DMS79 treated with DMSO at 0.1 percent for 48 hours (cell line): ENCODE measurements around the gene APOBEC3F.
A peak's percentile ranks its signal among the peaks of the same experiment; 100 is the strongest.
"Not testable (repeated sequence)": the region's sequence is repeated elsewhere in the genome, so short reads cannot be mapped to it uniquely, and the experiment has no call there.

Source experiments
- DNase-seq: peaks from one replicate; lab custom pipeline; 2025; lab: John Stamatoyannopoulos, UW

Gene APOBEC3F

DNA sequence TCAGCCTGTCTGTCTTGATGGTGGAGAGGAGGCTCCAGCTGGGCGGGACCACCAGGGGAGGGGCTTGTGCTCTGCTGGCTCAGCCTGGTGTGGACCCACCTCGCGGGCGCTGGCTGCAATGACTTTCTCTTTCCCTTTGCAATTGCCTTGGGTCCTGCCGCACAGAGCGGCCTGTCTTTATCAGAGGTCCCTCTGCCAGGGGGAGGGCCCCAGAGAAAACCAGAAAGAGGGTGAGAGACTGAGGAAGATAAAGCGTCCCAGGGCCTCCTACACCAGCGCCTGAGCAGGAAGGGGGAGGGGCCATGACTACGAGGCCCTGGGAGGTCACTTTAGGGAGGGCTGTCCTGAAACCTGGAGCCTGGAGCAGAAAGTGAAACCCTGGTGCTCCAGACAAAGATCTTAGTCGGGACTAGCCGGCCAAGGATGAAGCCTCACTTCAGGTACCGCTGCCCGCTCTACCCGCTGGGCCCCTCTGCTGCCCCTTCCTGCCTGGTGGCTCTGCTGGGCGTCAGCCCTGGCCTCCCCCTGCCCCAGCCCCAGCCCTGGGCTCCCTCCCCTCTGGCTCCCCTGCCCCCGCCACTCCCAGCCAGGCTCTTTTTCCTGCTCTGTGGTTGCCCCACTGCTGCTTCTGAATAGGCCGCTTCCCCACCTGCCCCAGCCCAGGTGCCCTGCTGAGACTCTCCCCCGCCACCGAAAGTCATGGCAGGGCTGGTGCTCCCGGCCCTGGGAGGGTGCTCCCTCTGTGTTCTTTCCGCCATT is at the start of gene APOBEC3F:
Gene APOBEC3F, plus strand, starts transcription at position 327 of the 759 bp plus-strand sequence. Its CDS starts 97 bp downstream, at position 424.
- peak; percentile 23 for DNase-seq

DNA sequence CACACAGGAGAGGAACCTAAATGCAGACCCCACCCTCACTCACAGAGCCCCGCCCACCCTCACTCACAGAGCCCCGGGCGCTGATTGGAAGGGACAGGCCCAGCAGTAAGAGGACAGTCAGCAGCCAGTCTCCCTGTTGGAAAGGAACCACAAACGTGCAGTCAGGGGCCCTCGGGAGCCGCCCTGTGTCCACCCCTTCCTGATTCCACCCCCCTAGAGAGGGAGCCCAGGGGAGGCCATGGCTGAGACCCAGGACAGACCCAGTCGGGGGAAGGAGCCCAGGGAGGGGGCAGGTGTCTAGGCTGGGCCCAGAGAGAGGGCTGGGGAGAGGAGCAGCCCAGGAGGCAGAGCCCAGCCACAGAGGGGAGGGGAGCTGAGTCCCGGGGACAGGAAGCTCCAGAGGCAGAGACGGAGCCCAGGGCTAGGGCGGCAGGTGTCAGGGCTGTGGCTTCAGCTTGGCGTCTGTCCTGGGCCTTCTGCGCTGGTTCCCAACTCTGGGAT is 47.7 kb upstream of the APOBEC3F start:
- not testable (repeated sequence) for DNase-seq

DNA sequence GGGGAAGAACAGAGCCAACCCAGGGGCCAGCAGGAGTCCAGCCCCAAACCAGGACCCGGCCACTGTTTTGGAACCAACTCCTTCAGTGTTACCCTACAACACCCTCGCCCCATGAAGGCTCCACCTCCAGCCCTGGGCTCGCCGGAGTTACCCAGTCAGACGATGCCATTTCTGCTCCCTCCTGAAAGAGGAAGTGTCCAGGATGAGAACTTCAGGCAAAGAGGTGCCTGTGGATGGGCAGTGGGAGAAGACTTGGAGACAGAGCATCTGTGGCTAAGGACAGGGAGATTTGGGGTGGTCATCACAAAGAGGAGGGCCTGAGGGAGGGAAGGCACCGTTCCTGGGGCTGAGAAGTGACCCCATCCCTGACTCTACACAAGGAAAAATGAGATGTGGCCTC is 44.6 kb upstream of the APOBEC3F start:
- DNase-seq: no peak

DNA sequence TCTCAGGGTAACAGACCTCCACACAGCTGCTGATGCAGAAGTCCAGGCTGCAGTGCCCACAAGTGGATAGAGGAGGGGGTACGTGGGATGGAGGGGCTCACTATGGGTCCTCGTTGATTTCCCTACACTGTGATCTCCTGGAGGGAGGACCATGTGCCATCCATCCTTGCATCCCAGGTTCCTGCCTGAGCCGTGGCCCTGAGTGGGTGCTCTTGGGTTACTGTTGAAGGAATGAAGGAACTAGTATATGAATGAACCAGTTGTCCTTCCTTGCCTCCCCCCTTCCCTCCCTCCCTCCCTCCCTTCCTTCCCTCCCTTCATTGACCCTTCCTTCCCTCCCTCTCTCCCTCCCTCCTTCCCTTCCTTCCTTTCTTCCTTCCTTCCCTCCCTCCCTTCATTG is 43.1 kb upstream of the APOBEC3F start:
- no peak for DNase-seq

DNA sequence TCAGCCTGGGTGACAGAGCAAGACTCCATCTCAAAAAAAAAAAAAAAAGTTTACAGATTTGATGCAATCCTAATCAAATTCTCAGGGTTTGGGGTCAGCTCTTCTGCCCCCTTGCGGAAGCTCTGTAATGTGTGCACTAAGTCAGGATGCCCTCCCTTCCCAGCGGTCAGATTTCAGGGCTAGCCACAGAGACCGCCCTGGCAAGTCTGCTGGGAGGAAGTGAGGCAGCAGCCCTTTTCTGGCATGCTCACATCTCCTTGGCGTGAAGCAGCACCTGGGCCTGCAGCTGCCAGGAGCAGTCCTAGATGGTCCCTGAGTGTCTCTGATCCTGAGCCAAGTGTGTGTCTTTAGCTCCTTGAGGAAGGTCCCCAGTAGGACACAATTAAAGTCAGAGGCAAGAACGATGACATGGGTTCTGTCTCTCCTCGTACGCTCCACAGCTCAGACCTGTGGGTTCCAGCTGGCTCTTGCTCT is 37.5 kb upstream of the APOBEC3F start:
- peak; percentile 88 for DNase-seq

DNA sequence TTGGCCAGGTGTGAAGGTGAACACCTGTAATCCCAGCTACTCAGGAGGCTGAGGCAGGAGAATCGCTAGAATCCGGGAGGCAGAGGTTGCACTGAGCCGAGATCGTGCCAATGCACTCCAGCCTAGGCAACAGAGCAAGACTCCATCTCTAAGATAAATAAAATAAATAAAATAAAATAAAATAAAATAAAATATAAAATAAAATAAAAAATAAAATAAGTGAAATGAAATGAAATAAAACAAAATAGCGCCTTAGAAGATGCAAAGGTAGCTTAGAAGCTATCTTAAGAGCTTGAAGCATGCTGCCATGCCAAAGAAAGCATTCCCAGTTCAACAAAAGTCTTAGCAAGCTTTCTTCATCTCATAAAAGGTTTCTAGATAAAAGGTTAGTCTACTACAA is 33.5 kb upstream of the APOBEC3F start:
- no peak for DNase-seq

DNA sequence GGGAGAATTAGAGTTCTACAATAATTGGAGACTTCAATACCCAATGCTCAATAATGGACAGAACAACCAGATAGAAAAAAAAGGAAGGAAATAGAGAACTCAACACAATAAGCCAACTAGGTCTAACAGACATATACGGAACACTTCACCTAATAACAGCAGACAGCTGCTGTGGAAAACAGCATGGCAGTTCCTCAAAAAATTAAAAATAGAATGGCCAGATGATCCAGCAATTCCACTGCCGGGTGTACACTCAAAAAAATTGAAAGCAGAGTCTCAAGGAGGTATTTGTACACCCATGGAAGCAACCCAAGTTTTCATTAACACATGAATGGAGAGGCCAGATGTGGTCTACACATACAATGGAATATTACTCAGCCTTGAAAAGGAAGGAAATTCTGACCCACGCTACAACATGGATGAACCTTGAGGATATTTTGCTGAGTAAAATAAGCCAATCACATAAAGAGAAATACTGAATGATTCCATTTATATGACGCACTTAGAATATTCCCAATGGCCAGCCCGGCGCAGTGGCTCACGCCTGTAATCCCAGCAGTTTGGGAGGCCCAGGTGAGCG is 32.3 kb upstream of the APOBEC3F start:
- not testable (repeated sequence) for DNase-seq

DNA sequence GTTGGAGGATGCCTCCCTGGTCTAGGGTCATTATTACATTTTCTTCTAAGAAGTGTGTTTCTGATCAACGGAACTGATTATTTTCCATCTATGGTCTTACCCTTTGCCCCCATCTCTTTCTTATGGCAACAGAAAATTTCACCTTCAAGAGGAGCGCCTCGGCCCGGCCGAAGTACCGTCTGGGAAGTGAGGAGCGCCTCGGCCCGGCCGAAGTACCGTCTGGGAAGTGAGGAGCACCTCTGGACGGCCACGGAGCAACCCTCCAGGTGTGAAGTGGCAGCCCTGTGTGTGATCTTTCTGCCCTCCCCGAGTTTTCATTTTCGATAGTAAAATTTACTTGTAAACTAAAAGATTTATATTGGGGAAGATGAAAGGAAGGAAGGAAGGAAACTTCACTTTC is 29.7 kb upstream of the APOBEC3F start:
- no peak for DNase-seq

DNA sequence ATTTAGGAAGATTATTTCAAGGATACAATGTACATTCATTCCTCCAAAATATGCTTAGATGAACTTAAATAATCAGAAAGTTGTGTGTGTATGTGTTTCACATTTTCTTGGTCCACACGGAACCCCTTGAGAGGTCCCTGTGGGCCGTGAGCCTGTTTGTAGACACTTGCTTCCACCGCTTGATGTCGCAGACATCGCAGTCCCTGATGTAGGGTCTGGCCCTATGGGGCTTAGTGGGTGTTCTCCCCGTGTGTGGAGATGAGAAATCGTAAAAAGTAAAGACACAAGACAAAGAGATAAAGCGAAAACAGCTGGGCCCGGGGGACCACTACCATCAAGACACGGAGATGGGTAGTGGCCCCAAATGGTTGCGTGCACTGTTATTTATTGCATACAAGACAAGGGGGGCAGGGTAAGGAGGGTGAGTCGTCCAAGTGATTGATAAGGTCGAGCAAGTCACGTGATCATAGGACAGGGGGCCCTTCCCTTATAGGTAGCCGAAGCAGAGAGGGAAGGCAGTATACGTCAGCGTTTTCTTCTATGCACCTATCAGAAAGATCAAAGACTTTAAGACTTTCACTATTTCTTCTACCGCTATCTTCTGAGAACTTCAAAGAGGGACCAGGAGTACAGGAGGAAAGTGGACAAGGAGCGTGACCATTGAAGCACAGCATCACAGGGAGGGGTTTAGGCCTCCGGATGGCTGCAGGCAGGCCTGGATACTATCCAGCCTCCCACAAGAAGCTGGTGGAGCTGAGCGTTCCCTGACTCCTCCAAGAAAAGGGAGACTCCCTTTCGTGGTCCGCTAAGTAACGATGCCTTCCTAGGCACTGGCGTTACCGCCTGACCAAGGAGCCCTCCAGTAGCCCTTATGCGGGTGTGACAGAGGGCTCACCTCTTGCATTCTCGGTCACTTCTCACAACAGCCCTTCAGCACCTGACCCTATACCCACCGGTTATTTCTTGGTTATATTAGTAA is 27.8 kb upstream of the APOBEC3F start:
- no peak for DNase-seq

DNA sequence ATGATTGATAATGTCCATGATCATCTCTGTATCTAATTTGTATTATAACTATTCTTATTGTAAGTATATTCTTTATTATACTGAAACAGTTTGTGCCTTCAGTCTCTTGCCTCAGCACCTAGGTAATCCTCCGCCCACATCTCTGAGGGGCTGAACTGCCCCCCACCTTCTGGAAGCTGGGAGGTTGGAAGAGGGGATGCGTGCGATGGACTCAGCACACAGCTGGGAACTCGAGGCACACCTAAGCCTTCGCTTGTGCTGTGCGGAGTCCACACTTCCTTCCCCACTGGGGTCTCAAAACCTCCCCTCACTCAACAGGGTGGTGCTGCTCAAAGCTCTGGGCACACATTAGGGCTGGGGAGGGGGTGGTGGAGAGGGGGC is 27.1 kb upstream of the APOBEC3F start:
- not testable (repeated sequence) for DNase-seq

DNA sequence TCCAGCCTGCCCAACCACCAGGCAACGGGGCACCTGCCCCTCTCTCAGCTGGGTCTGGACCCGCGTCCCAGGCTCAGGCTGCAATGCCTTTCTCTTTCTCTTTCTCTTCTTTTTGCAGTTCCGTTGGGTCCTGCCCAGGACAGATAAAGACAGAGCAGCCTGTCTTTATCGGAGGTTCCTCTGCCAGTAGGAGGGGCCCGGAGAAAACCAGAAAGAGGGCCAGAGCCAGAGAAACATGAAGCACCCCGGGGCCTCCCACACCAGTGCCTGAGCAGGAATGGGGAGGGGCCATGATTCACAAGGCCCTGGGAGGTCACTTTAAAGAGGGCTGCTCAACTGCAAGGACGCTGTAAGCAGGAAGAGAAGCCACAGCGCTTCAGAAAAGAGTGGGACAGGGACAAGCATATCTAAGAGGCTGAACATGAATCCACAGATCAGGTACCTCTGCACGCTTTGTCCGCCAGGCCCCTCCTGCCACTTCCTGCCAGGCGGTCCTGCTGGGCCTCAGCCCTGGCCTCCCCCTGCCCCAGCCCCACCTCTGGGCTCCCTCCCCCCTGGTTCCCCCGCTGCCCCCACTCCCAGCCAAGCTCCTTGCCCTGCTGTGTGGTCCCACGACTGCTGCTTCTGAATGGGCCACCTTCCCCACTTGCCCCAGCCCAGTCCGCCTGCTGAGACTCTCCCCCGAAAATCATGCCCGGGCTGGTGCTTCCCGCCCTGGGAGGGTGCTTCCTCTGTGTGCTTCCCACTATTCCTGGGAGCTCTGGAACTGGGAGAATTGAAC is 26.5 kb upstream of the APOBEC3F start, which contains the start of gene APOBEC3C:
Gene APOBEC3C, plus strand, starts transcription at position 316 of the 781 bp plus-strand sequence. Its CDS starts 106 bp downstream, at position 422.
- peak; percentile 29 for DNase-seq

DNA sequence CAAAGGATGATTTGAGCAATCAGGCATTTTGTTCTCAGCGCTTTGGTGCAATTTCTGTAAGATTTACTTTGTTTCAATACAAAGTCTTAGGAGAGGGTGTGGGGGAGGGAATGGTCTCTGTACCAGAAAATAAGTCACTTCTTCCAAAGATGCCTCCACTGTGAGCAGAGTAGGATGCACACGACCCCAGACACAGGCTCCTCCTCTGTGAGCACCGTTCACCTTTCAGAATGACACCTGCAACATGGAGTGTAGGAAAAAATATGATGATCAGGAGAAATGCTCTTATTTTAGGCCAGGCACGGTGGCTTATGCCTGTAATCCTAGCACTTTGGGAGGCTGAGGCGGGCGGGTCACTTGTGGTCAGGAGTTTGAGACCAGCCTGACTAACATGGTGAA is 25.9 kb upstream of the APOBEC3F start:
- not testable (repeated sequence) for DNase-seq

DNA sequence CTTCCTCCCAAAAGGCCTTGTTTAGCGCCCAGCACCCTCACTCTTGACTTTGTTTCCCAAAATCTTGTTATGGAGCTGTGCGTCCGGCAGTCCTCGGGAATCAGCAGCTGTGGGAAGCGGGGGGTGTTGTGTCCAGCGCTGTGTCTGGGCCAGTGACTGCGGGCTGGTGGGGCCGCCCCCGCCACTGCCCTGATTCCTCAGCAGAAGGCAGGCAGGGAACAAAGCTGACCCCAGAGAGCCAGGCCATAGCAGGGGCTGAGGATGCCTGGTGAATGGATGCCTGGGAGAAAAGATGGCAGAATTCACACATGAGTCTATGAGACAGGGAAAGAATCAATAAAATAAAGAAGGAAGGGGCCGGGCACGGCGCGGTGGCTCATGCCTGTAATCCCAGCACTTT is 24.1 kb upstream of the APOBEC3F start:
- no peak for DNase-seq

DNA sequence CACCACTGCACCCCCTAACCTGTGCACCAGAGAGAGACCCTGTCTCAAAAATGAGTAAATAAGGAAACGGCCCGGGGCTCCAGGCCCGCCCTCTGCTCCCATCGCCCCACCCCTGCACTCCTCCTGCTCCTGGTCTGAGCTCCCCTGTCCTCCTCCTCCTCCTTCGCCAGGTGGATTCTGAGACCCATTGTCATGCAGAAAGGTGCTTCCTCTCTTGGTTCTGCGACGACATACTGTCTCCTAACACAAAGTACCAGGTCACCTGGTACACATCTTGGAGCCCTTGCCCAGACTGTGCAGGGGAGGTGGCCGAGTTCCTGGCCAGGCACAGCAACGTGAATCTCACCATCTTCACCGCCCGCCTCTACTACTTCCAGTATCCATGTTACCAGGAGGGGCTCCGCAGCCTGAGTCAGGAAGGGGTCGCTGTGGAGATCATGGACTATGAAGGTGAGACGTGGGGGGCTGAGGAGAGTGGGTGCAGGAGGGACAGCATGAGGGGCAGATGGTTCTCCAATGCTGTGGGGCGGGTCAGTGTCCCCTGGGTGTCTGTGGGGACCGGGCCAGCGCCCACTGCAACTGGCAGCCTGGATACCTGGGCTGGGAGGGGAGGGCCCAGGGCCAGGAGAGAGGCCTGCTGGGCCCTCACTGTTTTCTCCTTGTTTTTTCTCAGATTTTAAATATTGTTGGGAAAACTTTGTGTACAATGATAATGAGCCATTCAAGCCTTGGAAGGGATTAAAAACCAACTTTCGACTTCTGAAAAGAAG is 22.9 kb upstream of the APOBEC3F start:
- DNase-seq: no peak

DNA sequence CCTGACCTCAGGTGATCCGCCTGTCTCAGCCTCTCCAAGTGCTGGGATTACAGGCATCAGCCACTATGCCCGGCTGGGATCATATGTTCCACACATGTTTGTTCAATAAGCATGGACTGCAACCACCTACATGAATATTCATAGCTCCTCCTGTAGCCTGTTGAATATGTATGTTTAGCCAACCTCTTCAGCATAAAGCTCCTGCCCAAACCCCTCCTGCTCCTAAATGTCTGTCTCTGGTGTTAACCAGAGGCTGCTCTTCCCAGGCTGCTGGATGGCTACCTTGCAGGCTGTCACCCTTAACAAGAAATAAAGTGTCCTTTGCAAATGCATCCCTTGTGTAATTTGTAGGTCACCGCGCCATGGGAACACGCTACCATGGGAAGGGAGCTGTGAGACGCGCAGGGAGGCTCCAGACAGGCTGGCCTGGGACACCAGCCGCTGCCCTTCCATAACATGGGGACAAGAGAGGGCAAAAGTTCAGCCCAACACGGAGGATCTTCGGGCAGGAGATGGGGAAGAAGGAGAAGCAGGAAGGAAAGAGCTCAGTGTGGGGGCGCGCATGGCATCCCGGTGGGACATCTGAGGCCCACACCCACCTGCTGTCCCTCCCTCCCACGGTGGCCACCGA is 20.5 kb upstream of the APOBEC3F start:
- not testable (repeated sequence) for DNase-seq

DNA sequence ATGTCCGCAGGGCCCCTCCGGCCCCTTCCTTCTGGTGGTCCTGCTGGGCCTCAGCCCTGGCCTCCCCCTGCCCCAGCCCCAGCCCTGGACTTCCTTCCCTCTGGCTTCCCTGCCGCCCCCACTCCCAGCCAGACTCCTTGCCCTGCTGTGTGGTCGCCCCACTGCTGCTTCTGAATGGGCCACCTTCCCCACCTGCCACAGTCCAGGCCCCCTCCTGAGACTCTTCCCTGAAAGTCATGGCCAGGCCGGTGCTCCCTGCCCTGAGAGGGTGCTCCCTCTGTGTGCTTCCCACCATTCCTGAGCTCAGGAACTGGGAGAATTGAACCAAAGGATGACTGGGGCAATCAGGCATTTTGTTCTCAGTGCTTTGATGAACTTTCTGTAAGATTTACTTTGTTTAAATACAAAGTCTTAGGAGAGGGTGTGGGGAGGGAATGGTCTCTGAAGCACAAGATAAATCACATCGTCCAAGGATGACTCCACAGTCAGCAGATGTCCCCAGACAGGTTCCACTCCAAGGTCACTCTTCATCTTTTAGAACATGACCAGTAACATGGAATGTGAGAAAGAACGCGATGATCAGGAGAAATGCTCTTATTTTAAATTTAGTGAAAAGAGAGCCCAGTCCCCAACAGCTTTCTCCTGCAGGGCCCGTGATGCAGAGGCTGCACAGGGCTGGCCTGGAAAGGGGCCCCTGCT is 19.0 kb upstream of the APOBEC3F start:
- no peak for DNase-seq

DNA sequence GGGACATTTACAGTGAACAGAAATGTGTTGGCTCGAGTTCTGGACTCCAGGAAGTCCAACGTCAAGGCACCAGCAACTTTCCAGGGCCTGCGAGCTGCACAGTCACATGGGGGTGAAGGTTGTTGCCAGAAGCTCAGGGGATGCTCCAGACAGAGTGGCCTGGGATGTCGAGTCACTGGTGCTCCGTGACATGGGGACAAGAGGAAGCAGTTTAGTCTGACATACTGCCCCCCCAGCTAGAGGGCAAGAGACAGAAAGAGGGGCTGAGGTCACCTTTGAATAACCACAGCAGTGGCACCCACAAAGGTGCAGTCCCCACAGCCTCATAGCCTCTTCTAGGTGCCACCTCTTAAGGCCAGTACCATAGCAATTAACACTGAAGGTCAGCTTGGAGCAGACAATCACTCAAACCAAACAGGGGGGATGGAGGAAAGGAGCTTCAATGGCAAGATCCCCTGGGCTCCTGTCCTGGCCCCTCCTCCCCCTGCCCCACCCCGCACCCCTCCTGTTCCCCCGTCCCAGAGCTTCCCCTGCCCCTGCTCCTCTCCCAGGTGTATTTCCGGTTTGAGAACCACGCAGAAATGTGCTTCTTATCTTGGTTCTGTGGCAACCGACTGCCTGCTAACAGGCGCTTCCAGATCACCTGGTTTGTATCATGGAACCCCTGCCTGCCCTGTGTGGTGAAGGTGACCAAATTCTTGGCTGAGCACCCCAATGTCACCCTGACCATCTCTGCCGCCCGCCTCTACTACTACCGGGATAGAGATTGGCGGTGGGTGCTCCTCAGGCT is 15.9 kb upstream of the APOBEC3F start:
- DNase-seq: no peak

DNA sequence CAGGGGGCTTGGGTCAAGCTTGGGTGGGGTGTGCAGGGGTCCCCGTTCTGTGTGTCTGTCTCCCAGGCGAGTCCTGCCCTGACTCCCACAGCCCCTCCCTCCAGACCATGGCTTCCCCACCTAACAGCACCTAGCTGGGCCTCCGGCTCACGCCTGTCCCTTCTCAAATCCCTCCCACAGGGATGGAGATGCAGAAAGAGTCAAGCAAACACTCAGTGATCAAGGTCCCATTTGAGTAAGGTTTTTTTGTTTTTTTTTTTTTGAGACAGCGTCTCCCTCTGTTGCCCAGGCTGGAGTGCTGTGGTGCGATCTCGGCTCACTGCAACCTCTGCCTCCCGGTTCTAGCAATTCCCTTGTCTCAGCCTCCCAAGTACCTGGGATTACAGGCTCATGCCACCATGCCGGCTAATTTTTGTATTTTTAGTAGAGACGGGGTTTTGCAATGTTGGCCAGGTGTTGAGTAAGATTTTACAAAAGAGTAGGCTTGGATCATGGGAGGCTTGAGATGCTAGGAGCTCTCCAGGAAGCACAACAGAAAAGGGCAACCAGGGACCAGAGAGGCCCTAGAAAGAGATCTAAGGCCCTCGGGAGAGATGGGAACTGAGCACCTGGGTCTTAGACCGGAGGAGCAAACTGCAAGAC is 14.0 kb upstream of the APOBEC3F start:
- no peak for DNase-seq
